Stimulated activated CD4-positive, alpha-beta T cell treated with anti-CD3 and anti-CD28 coated beads, Interleukin-2, amount 100 ng/mL, for 24 hours (primary cell): ENCODE data around the gene DOK5.

Experiments used
- DNase-seq, 2 donors: peaks; one replicate each; pipeline ENCODE4 v3.0.0-alpha.2; 2020

Gene DOK5

GRCh38 chr20:54565255-54565654 is 89.9 kb downstream of the DOK5 start:
- no peak for DNase-seq

GRCh38 chr20:54566031-54566688 is 90.8 kb downstream of the DOK5 start:
- DNase-seq: no peak

DNA sequence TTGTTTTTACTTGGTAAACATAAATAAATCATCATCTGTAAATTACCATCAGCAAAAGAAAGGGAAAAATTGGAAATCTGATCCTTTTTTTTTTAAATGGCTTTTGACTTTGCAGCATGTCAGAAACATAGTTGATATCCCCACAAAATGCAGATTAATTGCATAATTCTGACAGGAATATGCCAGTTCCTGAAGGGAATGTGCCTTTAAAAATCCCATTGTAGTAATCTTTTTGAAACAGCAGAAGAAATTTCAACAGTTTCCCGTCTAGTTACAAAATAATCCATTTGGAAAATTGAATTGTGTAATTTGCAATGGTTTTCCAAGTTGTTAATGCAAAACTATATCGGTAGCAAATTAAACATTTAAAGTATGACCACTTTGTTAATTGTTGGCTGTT is 95.2 kb downstream of the DOK5 start:
- DNase-seq: no peak

- DNase-seq: no peak
Observed at GRCh38 chr20:54572665-54573435, 97.5 kb downstream of the DOK5 start.

DNA sequence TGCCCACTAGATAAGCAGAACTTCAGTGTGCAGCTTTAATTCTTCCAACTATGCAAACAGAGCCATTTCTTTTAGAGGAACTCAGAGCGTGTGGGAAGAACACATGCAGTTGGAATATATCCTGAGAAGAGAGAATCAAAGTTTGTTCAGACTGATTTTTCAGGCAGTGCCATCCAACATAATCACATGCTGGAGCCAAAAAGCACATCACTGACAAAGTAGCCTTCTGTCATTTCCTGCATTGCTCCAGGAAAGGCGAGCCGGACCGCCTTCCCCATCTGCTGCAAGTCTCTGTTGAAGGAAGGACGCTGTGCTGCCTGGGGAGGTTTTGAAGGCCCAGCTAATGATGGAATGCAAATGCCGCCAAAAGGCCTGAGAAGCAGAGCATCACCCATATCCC is 98.4 kb downstream of the DOK5 start:
- DNase-seq: no peak

DNA sequence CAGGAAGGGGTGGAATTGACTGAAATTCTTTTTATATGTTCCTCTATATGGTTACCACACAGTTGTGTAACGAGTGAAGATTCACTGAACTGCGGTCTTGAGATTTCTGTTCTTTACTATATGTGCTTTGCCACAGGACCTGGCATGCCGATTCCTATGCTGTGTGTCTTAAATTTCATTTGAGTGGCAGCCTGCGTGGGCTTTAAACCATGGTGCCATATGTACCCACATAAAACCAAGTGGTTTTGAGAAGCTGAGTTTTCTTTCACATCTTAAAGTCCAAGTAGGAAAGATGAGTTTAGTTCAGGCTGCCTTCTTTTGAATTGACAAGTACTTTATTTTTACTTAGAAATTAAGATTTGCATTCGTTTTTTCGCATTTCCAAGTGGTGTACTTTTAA is 101.1 kb downstream of the DOK5 start:
- DNase-seq: no peak

- DNase-seq: no peak
Observed at GRCh38 chr20:54577637-54578036, 102.2 kb downstream of the DOK5 start.

DNA sequence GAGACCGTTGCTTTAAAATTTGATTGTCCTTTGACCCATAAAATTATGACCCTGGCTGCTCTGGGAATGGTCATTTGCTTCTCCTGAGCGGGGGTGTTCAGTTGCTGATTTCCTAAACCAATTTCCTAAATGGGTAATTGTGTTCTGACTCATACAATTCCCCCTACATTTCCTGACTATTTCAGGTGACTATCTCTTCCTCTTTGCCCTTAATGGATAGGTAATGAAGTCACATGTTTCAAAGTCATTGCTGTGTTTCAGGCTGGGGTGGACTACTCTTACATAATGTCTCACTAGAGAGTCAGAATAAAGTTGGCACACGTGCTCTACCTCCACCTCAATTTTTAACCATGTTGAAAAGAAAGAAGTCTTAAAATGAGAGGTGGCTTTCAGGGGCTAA is 109.8 kb downstream of the DOK5 start:
- DNase-seq: no peak

DNA sequence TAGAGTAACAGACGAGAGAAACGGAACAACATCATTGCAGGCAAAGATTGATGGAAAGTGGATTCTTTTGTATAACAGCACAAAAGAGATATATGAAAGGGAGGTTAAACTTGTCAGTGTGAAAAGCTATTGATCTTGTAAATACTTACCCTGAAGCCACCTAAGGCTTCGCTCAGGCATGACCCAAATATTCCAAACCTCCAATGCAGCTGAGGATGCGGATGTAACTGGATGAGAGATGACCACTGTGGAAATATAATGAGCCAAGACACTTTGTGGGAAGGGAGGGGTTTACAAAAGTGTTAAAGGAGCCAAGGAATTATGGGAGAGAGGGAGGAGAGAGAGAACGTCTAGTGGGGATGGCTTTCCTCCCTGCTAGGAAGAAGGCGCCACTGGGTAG is 112.0 kb downstream of the DOK5 start:
- DNase-seq: no peak

DNA sequence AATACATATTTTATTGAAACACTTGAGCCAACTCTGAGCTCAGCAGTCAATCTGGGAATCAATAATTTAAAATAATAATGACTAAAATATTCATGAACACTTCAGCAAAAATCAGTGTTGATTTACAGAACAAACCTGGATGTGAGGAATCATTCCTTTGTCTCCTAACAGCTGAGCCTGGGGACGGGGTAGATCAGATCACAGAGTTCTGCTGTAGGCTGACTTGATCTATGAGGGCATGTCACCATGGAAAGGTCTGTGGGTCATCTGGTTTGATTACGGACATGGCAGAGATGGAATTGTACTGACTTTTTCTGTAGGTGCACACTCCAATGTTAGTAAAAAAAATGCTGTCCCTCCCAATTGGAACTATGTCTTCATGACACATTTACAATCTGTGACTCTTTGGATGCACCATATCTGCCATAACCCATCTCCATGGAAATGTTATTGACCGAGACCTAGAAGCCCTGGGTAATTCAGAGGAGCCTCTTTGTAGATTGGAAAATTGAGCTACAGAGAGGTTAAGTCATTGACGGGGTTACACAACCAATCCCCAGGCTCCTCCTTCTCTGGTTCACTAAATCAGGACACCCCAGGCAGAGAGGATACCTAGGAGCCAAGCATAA is 114.1 kb downstream of the DOK5 start:
- no peak for DNase-seq

GRCh38 chr20:54590856-54591255 is 115.5 kb downstream of the DOK5 start:
- no peak for DNase-seq

GRCh38 chr20:54596651-54597050 is 121.3 kb downstream of the DOK5 start:
- DNase-seq: no peak

GRCh38 chr20:54598352-54598751 is 123.0 kb downstream of the DOK5 start:
- DNase-seq: no peak

GRCh38 chr20:54600634-54601033 is 125.2 kb downstream of the DOK5 start:
- no peak for DNase-seq

- no peak for DNase-seq
Observed at GRCh38 chr20:54601831-54602515, 126.6 kb downstream of the DOK5 start.

DNA sequence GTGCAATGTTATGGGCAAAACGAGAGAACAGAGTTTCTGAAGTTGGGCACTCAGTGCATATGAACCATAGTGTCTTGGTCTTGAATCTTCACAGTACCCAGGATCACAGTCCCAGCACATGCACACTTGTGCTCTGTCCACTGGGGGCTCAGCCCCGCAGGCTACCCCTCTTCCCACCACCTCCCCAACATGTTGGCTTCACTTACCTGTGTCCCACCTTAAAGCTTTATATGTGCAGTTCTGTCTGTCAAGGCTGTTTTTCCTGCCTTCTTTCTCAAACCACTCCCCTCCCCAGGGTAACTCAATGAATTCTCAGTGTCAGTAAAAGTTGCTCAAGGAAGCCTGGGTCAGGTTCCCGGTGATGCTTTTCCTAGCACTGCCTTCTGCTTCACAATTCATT is 129.9 kb downstream of the DOK5 start:
- no peak for DNase-seq

DNA sequence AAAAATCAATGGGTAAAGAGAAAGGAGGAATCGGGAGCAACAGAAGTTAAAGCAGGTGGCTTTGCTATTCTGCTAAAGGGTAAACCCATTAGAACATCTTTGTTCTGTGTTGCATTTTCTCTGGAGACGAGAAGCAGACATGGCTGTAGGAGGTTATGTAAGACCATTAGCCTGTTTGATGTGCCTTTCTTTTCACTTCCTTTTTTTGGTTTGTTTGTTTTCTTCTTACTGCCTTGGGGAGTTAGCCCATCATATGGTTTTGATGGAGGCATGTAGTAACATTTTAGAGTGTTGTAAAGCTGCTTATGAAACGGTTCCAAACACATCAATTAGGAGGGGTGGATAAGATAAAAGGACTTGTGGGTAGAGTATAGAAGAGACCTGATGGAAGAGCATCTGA is 131.0 kb downstream of the DOK5 start:
- no peak for DNase-seq

- DNase-seq: no peak
Observed at GRCh38 chr20:54608039-54608745, 132.8 kb downstream of the DOK5 start.

DNA sequence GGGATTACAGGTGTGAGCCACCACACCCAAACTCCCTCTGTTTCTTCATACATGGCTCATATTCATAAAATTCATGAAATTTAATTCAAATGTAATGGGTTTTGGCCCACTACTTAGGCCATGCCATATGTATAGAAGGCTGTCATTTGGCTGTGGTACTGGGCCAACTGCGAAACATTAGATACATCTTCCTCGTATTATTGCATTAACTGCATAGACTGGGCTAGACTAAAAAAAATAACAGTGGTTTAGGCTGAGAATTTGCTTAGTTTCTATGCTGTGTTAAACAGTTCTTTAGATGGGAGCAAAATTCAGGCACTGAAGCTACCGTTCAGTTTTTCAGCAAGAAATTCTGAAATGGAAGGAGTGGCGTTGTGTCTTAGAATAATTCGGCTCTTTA is 133.6 kb downstream of the DOK5 start:
- no peak for DNase-seq

- no peak for DNase-seq
Observed at GRCh38 chr20:54611708-54612412, 136.5 kb downstream of the DOK5 start.

GRCh38 chr20:54618412-54618811 is 143.0 kb downstream of the DOK5 start:
- DNase-seq: no peak

GRCh38 chr20:54619181-54619580 is 143.8 kb downstream of the DOK5 start:
- no peak for DNase-seq
